Neuronal stem cell (in vitro differentiated cells): ENCODE results near the gene DUOX2.

Source experiments
- DNase-seq: peaks from one replicate; pipeline ENCODE4 v3.0.0-alpha.2; 2013; ENCODE audit warnings: low spot score
- H2AFZ ChIP-seq: one replicate; pipeline ENCODE4 v1.6.1; 2013; ENCODE audit warnings: mild to moderate bottlenecking, low read length, inconsistent platforms
- H2AK5ac ChIP-seq: 2 replicates; pipeline ENCODE4 v1.6.1; 2013; ENCODE audit warnings: low read depth, mild to moderate bottlenecking, inconsistent platforms, low read length, moderate library complexity, mixed read lengths
- H2BK120ac ChIP-seq: 2 replicates; pipeline ENCODE4 v1.6.1; 2013; ENCODE audit warnings: low read depth, mild to moderate bottlenecking, inconsistent platforms, low read length, moderate library complexity, mixed read lengths
- H2BK12ac ChIP-seq: one replicate; pipeline ENCODE4 v1.6.1; 2013; ENCODE audit warnings: low read length, inconsistent platforms
- H2BK15ac ChIP-seq: 2 replicates; pipeline ENCODE4 v1.6.1; 2013; ENCODE audit warnings: mild to moderate bottlenecking, low read length, inconsistent platforms, mixed read lengths
- H2BK5ac ChIP-seq: one replicate; pipeline ENCODE4 v1.6.1; 2013; ENCODE audit warnings: inconsistent platforms, mild to moderate bottlenecking, low read length, moderate library complexity
- H3K14ac ChIP-seq: one replicate; pipeline ENCODE4 v1.6.1; 2013; ENCODE audit warnings: low read length, inconsistent platforms
- H3K18ac ChIP-seq: 2 replicates; pipeline ENCODE4 v1.6.1; 2013; ENCODE audit warnings: low read length, inconsistent platforms
- H3K23ac ChIP-seq: 2 replicates; pipeline ENCODE4 v1.6.1; 2013; ENCODE audit warnings: low read depth, mild to moderate bottlenecking, mixed read lengths, low read length, inconsistent platforms; ENCODE audit not compliant: poor library complexity
- H3K27ac ChIP-seq: replicated peaks from 3 replicates; pipeline ENCODE4 v1.5.1; 2013; ENCODE audit warnings: low read length, inconsistent platforms
- H3K27me3 ChIP-seq, 3 experiments: 2 replicates each; pipeline ENCODE4 v1.6.1; 2013; ENCODE audit warnings: low read length in 3 of 3, mild to moderate bottlenecking in 2 of 3, inconsistent platforms in 1 of 3, low read depth in 1 of 3, mixed read lengths in 1 of 3, moderate library complexity in 1 of 3; ENCODE audit not compliant: control insufficient read depth in 3 of 3, insufficient read depth in 3 of 3
- H3K36me3 ChIP-seq, 2 donors: replicated peaks in 1 of 2; 2 replicates each; pipeline ENCODE4 v1.6.1; 2013; ENCODE audit warnings: low read length in 2 of 2; ENCODE audit not compliant: control insufficient read depth in 2 of 2, insufficient read depth in 2 of 2
- H3K4ac ChIP-seq: 2 replicates; pipeline ENCODE4 v1.6.1; 2013; ENCODE audit warnings: inconsistent platforms, mild to moderate bottlenecking, low read length, moderate library complexity
- H3K4me1 ChIP-seq, 2 donors: 1 replicate in 1 of 2; 2 replicates in 1 of 2; pipeline ENCODE4 v1.6.1; 2013; ENCODE audit warnings: low read length in 2 of 2, low read depth in 1 of 2; ENCODE audit not compliant: control insufficient read depth in 2 of 2, insufficient read depth in 1 of 2
- H3K4me2 ChIP-seq: one replicate; pipeline ENCODE4 v1.6.1; 2013; ENCODE audit warnings: mild to moderate bottlenecking, low read length, inconsistent platforms; ENCODE audit not compliant: insufficient read depth, poor library complexity, severe bottlenecking
- H3K4me3 ChIP-seq, 2 donors: 2 replicates each; pipeline ENCODE4 v1.5.1; 2013; ENCODE audit warnings: low read length in 2 of 2, mild to moderate bottlenecking in 2 of 2, inconsistent platforms in 1 of 2, moderate library complexity in 1 of 2
- H3K79me1 ChIP-seq: one replicate; pipeline ENCODE4 v1.6.1; 2013; ENCODE audit warnings: low read depth, mild to moderate bottlenecking, inconsistent platforms, low read length, moderate library complexity
- H3K9ac ChIP-seq: one replicate; pipeline ENCODE4 v1.6.1; 2013; ENCODE audit warnings: mild to moderate bottlenecking, low read depth, low read length, inconsistent platforms; ENCODE audit not compliant: poor library complexity
- H3K9me3 ChIP-seq, 2 donors: replicated peaks in 1 of 2; 2 replicates each; pipeline versions ENCODE3 to v1.6.1; 2013; ENCODE audit warnings: low read length in 2 of 2, mild to moderate bottlenecking in 2 of 2, inconsistent platforms in 1 of 2, low read depth in 1 of 2, mixed read lengths in 1 of 2, moderate library complexity in 1 of 2; ENCODE audit not compliant: control insufficient read depth in 2 of 2, insufficient read depth in 1 of 2
- H4K8ac ChIP-seq: one replicate; pipeline ENCODE4 v1.6.1; 2013; ENCODE audit warnings: low read depth, mild to moderate bottlenecking, inconsistent platforms, low read length, moderate library complexity
- H4K91ac ChIP-seq: one replicate; pipeline ENCODE4 v1.6.1; 2013; ENCODE audit warnings: low read length, low read depth, mild to moderate bottlenecking, inconsistent platforms; ENCODE audit not compliant: poor library complexity
- WGBS, 2 donors: extraction: QIAGEN DNeasy Blood & Tissue Kit; methylation state at CpG; one replicate each; pipeline ENCODE4 v1.1.7; 2013; ENCODE audit warnings: missing lambda C conversion rate in 2 of 2, mixed read lengths in 1 of 2; ENCODE audit not compliant: insufficient read length in 2 of 2, insufficient replicate concordance in 1 of 2; ENCODE audit errors: extremely low coverage in 2 of 2; 5-methylcytosine and 5-hydroxymethylcytosine counted together

DUOX2 gene

DNA sequence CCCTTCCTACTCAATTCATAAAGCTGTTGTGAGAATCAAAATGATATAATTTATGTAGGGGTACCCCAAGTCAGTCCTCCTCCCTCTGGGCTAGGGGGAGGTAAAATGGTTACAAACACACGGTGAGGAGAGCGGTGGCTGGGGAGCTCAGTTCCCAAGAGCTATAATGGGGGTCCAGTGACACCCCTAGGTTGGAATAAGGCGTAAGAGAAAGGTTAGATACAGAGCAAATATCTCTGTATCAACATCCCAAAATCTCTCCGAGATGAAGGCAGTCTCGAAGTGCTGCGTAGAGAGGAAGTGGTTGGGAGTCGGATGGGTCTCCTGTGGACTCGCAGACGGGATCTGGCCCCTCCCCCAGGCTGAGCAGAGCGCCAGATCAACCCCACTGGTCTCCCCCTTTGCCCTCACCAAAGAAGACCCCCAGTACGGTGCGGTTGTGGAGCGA is 1.8 kb downstream of the DUOX2 start:
- peak overlapping the region; percentile 68 for H2AK5ac ChIP-seq
- H2BK120ac ChIP-seq = no peak overlapping the region
- H3K36me3 ChIP-seq = no peaks in the 10 kb centered on the region
- no peak overlapping the region for H2BK15ac ChIP-seq
- H4K8ac ChIP-seq = no peak overlapping the region
- no peak overlapping the region for H3K9ac ChIP-seq
- peak overlapping the region; percentile 31 for H2BK5ac ChIP-seq
- H2AFZ ChIP-seq = peak overlapping the region; percentile 75
- no peaks in the 10 kb centered on the region for H3K79me1 ChIP-seq
- no peak overlapping the region for H4K91ac ChIP-seq
- DNase-seq = no peak
- no peak overlapping the region for H3K4ac ChIP-seq
- peak overlapping the region; percentile 91 for H3K23ac ChIP-seq
- H3K4me1 ChIP-seq = peaks cover 0 to 18% of the 10 kb centered on the region in 2 donors
- H2BK12ac ChIP-seq = no peak overlapping the region
- no peak overlapping the region for H3K4me2 ChIP-seq
- H3K9me3 ChIP-seq = peaks cover 0 to 5% of the 10 kb centered on the region in 2 donors
- peak overlapping the region in 1 of 2 donors; percentile 54 for H3K4me3 ChIP-seq
- no peak overlapping the region for H3K14ac ChIP-seq
- no peak overlapping the region for H3K27ac ChIP-seq
- H3K27me3 ChIP-seq = peaks cover 64 to 90% (median 81%) of the 10 kb centered on the region in 3 experiments
- no peak overlapping the region for H3K18ac ChIP-seq
- WGBS, 2 donors = no CpG with 5 or more reads among the region's 13 CpGs

GRCh38 chr15:45111390-45112142 is 2.4 kb downstream of the DUOX2 start:
- H3K14ac ChIP-seq = no peak overlapping the region
- H3K27ac ChIP-seq = no peak overlapping the region
- peak overlapping the region; percentile 28 for H2AK5ac ChIP-seq
- H3K4me2 ChIP-seq = no peak overlapping the region
- no peak overlapping the region for H2AFZ ChIP-seq
- H3K36me3 ChIP-seq = no peaks in the 10 kb centered on the region
- H4K91ac ChIP-seq = no peak overlapping the region
- H3K79me1 ChIP-seq = no peaks in the 10 kb centered on the region
- H3K18ac ChIP-seq = no peak overlapping the region
- peaks cover 0 to 5% of the 10 kb centered on the region in 2 donors for H3K9me3 ChIP-seq
- H3K27me3 ChIP-seq = peaks cover 58 to 90% (median 75%) of the 10 kb centered on the region in 3 experiments
- H2BK120ac ChIP-seq = no peak overlapping the region
- no peak overlapping the region for H3K4ac ChIP-seq
- peak overlapping the region; percentile 91 for H3K23ac ChIP-seq
- H3K4me1 ChIP-seq = peaks cover 0 to 15% of the 10 kb centered on the region in 2 donors
- DNase-seq = no peak
- H2BK15ac ChIP-seq = no peak overlapping the region
- H3K4me3 ChIP-seq = no peak overlapping the region
- H2BK5ac ChIP-seq = no peak overlapping the region
- no CpG with 5 or more reads among the region's 71 CpGs for WGBS, 2 donors
- H3K9ac ChIP-seq = no peak overlapping the region
- no peak overlapping the region for H2BK12ac ChIP-seq
- no peak overlapping the region for H4K8ac ChIP-seq

DNA sequence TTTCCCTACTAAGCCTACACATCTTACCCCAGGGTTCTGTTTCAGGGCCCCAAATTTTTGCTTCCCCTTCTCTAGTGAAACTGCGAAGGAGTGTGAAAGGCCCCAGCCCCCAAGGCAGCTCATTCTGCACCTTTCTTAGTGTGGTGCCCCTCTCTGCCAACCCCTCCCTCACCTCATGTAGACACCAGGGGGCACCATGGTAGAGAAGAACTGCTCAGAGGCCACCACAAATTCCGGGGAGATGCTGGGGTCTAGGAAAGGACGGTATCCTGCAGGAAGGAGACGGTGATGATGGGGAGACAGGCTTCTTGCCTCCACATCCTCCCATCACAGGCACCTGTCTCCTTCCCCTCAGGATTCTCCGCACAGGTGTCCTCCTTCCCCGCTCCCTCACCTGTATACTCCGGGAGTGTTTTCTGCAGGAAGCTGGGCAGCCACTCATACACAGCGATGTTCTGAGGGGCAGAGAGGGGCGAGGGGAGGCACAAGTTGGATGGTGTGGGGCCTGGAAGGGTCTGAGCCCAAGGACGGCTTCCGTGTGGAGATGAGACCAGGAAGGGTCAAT is 3.6 kb downstream of the DUOX2 start:
- Histone ChIP-seq H2BK15ac (no peak overlapping the region), H2AFZ (no peak overlapping the region), H2BK12ac (no peak overlapping the region), H2AK5ac (no peak overlapping the region), H2BK5ac (no peak overlapping the region), H3K4me2 (no peak overlapping the region), H3K23ac (no peak overlapping the region), H3K9me3 (peaks cover 0 to 5% of the 10 kb centered on the region in 2 donors), H3K27ac (no peak overlapping the region), H3K27me3 (peaks cover 46 to 89% (median 62%) of the 10 kb centered on the region in 3 experiments), H4K8ac (no peak overlapping the region), H2BK120ac (no peak overlapping the region), H3K9ac (no peak overlapping the region), H3K36me3 (no peaks in the 10 kb centered on the region), H3K4me1 (peaks cover 0 to 14% of the 10 kb centered on the region in 2 donors), H3K18ac (no peak overlapping the region), H3K4me3 (no peak overlapping the region), H3K14ac (no peak overlapping the region), H4K91ac (no peak overlapping the region), H3K79me1 (no peaks in the 10 kb centered on the region), H3K4ac (no peak overlapping the region)
- no CpG with 5 or more reads among the region's 11 CpGs for whole genome bisulfite sequencing, 2 donors
- DNase-seq = no peak

DNA sequence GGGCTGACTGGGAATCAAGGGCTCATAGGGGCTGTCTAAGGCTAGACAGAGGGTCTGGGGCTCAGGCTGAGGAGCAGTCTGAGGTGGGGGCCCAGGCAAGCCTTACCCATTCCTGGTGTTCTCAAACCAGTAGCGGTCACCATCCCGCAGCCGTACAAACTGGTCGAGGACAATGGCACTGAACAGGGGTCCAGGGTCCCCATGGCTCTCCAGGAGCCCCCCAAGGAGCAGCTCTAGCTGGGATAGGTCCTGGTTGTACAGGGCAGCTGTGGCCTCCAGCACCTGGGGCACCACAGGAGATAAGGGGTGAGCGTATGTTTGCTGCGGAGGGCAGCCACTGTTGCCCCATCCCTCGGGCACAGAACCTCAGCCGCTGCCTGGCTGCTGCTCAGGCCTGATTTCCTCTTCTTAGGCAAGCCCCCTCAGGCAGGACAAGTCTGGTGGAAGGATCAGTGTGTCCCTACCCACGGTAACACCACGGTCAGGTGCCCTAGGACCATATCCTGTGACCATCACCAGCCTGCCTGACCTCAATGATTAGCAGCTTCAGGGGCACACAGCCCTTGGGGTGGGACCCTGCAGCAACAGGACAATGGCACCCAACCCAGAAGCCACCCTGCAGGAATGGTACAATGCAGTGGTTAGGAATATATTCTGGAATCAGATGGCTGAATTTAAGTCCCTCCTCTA is 5.9 kb downstream of the DUOX2 start:
- Histone ChIP-seq H2BK12ac (no peak overlapping the region), H3K79me1 (no peaks in the 10 kb centered on the region), H2BK5ac (peak overlapping the region; percentile 29), H3K4me1 (peaks cover 0 to 10% of the 10 kb centered on the region in 2 donors), H3K18ac (peak overlapping the region; percentile 5), H3K23ac (no peak overlapping the region), H2AFZ (no peak overlapping the region), H3K4ac (peak overlapping the region; percentile 55), H3K14ac (no peak overlapping the region), H2AK5ac (peak overlapping the region; percentile 94), H3K9me3 (peaks cover 0 to 5% of the 10 kb centered on the region in 2 donors), H3K27ac (no peak overlapping the region), H4K91ac (no peak overlapping the region), H3K9ac (no peak overlapping the region), H3K4me2 (no peak overlapping the region), H2BK15ac (no peak overlapping the region), H2BK120ac (no peak overlapping the region), H3K36me3 (no peaks in the 10 kb centered on the region), H4K8ac (no peak overlapping the region), H3K4me3 (no peak overlapping the region), H3K27me3 (peaks cover 24 to 86% (median 40%) of the 10 kb centered on the region in 3 experiments)
- DNase-seq = no peak
- WGBS, 2 donors = no CpG with 5 or more reads among the region's 10 CpGs
